Testis (tissue), 2 donors: Measurements from ENCODE around the gene RFX2.

Experiments
- CTCF ChIP-seq, 3 experiments: fragments of 450-650 bp in 2 of 3; fragments of 200-600 bp in 1 of 3; sonication (generic) in 1 of 3; IDR thresholded peaks; one replicate each; pipeline ENCODE4 v1.5.1; 2016 to 2019; ENCODE audit warnings: antibody characterized with exemption in 3 of 3, mild to moderate bottlenecking in 2 of 3, moderate library complexity in 1 of 3
- POLR2A ChIP-seq: fragments of 450-650 bp; IDR thresholded peaks from one replicate; pipeline ENCODE4 v1.6.1; 2017; ENCODE audit warnings: antibody characterized with exemption, mild to moderate bottlenecking, moderate library complexity

DNA sequence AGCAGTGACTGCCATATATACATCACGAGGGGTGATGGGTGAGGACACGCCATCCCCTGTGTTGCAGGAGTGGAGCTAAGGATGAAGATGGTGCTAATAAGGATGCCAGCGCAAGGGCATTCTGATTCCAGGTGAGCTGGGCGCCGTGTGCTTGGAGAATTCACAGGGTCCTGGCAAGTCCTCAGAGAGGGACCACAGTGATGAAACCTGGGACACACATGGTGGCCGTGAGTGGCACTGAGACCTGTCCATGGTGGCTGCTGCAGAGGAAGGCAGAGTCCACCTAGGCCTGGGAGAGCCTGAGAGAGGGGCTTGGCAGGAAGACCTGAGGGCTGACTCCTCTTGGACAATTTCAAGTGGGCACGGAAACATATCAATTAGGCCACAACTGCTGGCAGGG lies 65.2 kb downstream of the RFX2 start:
- no peak for TF ChIP-seq CTCF (IDR thresholded peaks at IDR 0.05)
- TF ChIP-seq POLR2A, result no peak
